CD14-positive monocyte (primary cell): ENCODE measurements around the gene SUPT6H. TPM values are rescaled to one million over a fixed set of nuclear protein-coding genes. Genes with fewer than 3 reads are reported as not detected.

ENCODE experiments used
- DNase-seq, 3 donors: peaks; one replicate each; pipeline ENCODE4 v3.0.0-alpha.2; 2011 to 2022
- H2AFZ ChIP-seq: 2 replicates; pipeline ENCODE4 v1.6.0; 2012; ENCODE audit warnings: mild to moderate bottlenecking, low read depth, low read length, inconsistent platforms; ENCODE audit not compliant: insufficient read depth, poor library complexity, severe bottlenecking
- H3K27ac ChIP-seq, 2 donors: 1 replicate in 1 of 2; 2 replicates in 1 of 2; pipeline ENCODE4 v1.5.1; 2012 to 2013; ENCODE audit warnings: low read length in 2 of 2, control low read depth in 1 of 2, inconsistent platforms in 1 of 2, low read depth in 1 of 2, mild to moderate bottlenecking in 1 of 2
- H3K27me3 ChIP-seq, 2 donors: one replicate each; pipeline versions ENCODE4 v1.6.0 to v1.6.1; 2011 to 2013; ENCODE audit warnings: low read length in 2 of 2; ENCODE audit not compliant: control insufficient read depth in 2 of 2, insufficient read depth in 2 of 2
- H3K36me3 ChIP-seq, 2 donors: replicated peaks in 1 of 2; 1 replicate in 1 of 2; 2 replicates in 1 of 2; pipeline versions ENCODE4 v1.5.1 to v1.6.1; 2012 to 2013; ENCODE audit warnings: low read length in 2 of 2, control low read depth in 1 of 2, inconsistent platforms in 1 of 2, mild to moderate bottlenecking in 1 of 2; ENCODE audit not compliant: insufficient read depth in 2 of 2, control insufficient read depth in 1 of 2
- H3K4me1 ChIP-seq, 2 donors: 1 replicate in 1 of 2; 2 replicates in 1 of 2; pipeline versions ENCODE4 v1.5.1 to v1.6.1; 2012 to 2013; ENCODE audit warnings: low read length in 2 of 2, control low read depth in 1 of 2, inconsistent platforms in 1 of 2, mild to moderate bottlenecking in 1 of 2, moderate library complexity in 1 of 2; ENCODE audit not compliant: insufficient read depth in 2 of 2, control insufficient read depth in 1 of 2
- H3K4me2 ChIP-seq: replicated peaks from 2 replicates; pipeline ENCODE3; 2012; ENCODE audit warnings: low read length, moderate library complexity, mild to moderate bottlenecking; ENCODE audit not compliant: poor library complexity, severe bottlenecking; ENCODE audit errors: extremely low read depth
- H3K4me3 ChIP-seq, 3 experiments: fragments of 200-600 bp in 1 of 3; sonication (generic) in 1 of 3; replicated peaks in 1 of 3; 1 replicate in 2 of 3; 2 replicates in 1 of 3; pipeline ENCODE4 v1.5.1; 2011 to 2013; ENCODE audit warnings: low read length in 3 of 3, mild to moderate bottlenecking in 3 of 3, control low read depth in 2 of 3, low read depth in 2 of 3, inconsistent platforms in 1 of 3, moderate library complexity in 1 of 3
- H3K79me2 ChIP-seq: 2 replicates; pipeline ENCODE4 v1.6.0; 2012; ENCODE audit warnings: mild to moderate bottlenecking, control low read depth, inconsistent platforms, low read length, moderate library complexity; ENCODE audit not compliant: insufficient read depth
- H3K9ac ChIP-seq: 2 replicates; pipeline ENCODE4 v1.6.0; 2017; ENCODE audit warnings: low read length, mild to moderate bottlenecking; ENCODE audit not compliant: insufficient read depth, poor library complexity, severe bottlenecking
- H3K9me3 ChIP-seq, 2 donors: replicated peaks in 1 of 2; 1 replicate in 1 of 2; 2 replicates in 1 of 2; pipeline versions ENCODE4 v1.5.1 to v1.6.1; 2012 to 2013; ENCODE audit warnings: low read length in 2 of 2, control low read depth in 1 of 2; ENCODE audit not compliant: control insufficient read depth in 1 of 2, insufficient read depth in 1 of 2
- H4K20me1 ChIP-seq: 2 replicates; pipeline ENCODE4 v1.6.0; 2012; ENCODE audit warnings: mild to moderate bottlenecking, low read length, control low read depth, moderate library complexity; ENCODE audit not compliant: insufficient read depth
- H3K27ac Mint-ChIP-seq, 7 donors: one replicate each; pipeline ENCODE4 v1.8.0; 2020; ENCODE audit warnings: mild to moderate bottlenecking in 7 of 7, mixed read lengths in 7 of 7, moderate library complexity in 6 of 7, inconsistent platforms in 2 of 7
- H3K27me3 Mint-ChIP-seq, 3 donors: one replicate each; pipeline ENCODE4 v1.8.0; 2021 to 2022; ENCODE audit warnings: low read depth in 3 of 3, mild to moderate bottlenecking in 3 of 3, mixed read lengths in 3 of 3, moderate library complexity in 3 of 3, inconsistent platforms in 1 of 3
- H3K36me3 Mint-ChIP-seq, 2 donors: one replicate each; pipeline ENCODE4 v1.8.0; 2020; ENCODE audit warnings: mixed read lengths in 2 of 2, inconsistent platforms in 1 of 2, mild to moderate bottlenecking in 1 of 2
- H3K4me1 Mint-ChIP-seq: one replicate; pipeline ENCODE4 v1.8.0; 2020; ENCODE audit warnings: mild to moderate bottlenecking, mixed read lengths
- H3K4me3 Mint-ChIP-seq, 2 donors: one replicate each; pipeline ENCODE4 v1.8.0; 2020; ENCODE audit warnings: mild to moderate bottlenecking in 2 of 2, mixed read lengths in 2 of 2, moderate library complexity in 1 of 2
- H3K9me3 Mint-ChIP-seq, 7 donors: one replicate each; pipeline ENCODE4 v1.8.0; 2020 to 2022; ENCODE audit warnings: mixed read lengths in 7 of 7, mild to moderate bottlenecking in 6 of 7, moderate library complexity in 6 of 7, inconsistent platforms in 2 of 7
- CTCF ChIP-seq: fragments of 200-600 bp; IDR thresholded peaks from one replicate; pipeline ENCODE4 v1.8.0; 2022; ENCODE audit warnings: antibody characterized with exemption, mild to moderate bottlenecking
- WGBS: methylation state at CpG from one replicate; pipeline ENCODE4 v1.1.5; 2013; ENCODE audit warnings: missing lambda C conversion rate; ENCODE audit not compliant: insufficient coverage; 5-methylcytosine and 5-hydroxymethylcytosine counted together
- intact Hi-C, 2 donors: fragments of 100-400 bp; cut with micrococcal nuclease; formaldehyde crosslinking; loops; one replicate each; pipeline versions ENCODE4 v1.15.0 to v1.15.1; 2023
- polyA plus RNA-seq, 3 donors: library from polyadenylated mRNA; depleted of rRNA in 1 of 3; unstranded in 2 of 3; stranded (reverse) in 1 of 3; fragments of 300-500 nt in 2 of 3; fragments of >200 nt in 1 of 3; fragmentation: Illumina TruSeq in 2 of 3; gene quantifications; 1 replicate in 2 of 3; 2 replicates in 1 of 3; pipeline ENCODE4 v1.2.3, GENCODE V29; 2012 to 2021

Gene SUPT6H
- polyA plus RNA-seq, 3 donors: 3.8 to 33.9 (median 7.8) TPM

GRCh38 chr17:28744104-28744971, 82.3 kb downstream of the SUPT6H start:
- peaks cover 13% of the 10 kb centered on the region for H4K20me1 ChIP-seq
- peak overlapping the region in 5 of 7 donors; percentile 8 to 81 (median 69) for H3K27ac Mint-ChIP-seq
- peaks cover 8 to 34% (median 32%) of the 10 kb centered on the region in 3 donors for H3K27me3 Mint-ChIP-seq
- H3K36me3 ChIP-seq: no peaks in the 10 kb centered on the region
- no peaks in the 10 kb centered on the region for H3K9me3 ChIP-seq
- H3K4me3 ChIP-seq: peak overlapping the region; percentile 15 to 82 (median 28)
- WGBS: 1% methylated on average over 57 of the region's 61 CpGs
- H3K27ac ChIP-seq: no peak overlapping the region
- intact Hi-C loops: loop anchor here in 1 of 2 donors (2.0 to 10.0 kb wide), 2 partner anchors 16 to 210 kb away; partner anchors contain the start of genes NEK8 and PHF12
- H3K4me1 Mint-ChIP-seq: peaks cover 35% of the 10 kb centered on the region
- peaks cover 49 to 51% of the 10 kb centered on the region in 2 donors for H3K4me1 ChIP-seq
- H3K27me3 ChIP-seq: peaks cover 4 to 15% of the 10 kb centered on the region in 2 donors
- peak overlapping the region; percentile 59 for H3K9ac ChIP-seq
- peaks cover 12 to 13% of the 10 kb centered on the region in 2 donors for H3K36me3 Mint-ChIP-seq
- H2AFZ ChIP-seq: no peak overlapping the region
- peaks cover 0 to 5% (median 0%) of the 10 kb centered on the region in 7 donors for H3K9me3 Mint-ChIP-seq
- peak in 1 of 3 donors; percentile 57 for DNase-seq
- no peaks in the 10 kb centered on the region for H3K79me2 ChIP-seq
- no peak for TF ChIP-seq CTCF
- peak overlapping the region; percentile 90 for H3K4me2 ChIP-seq
- peak overlapping the region; percentile 76 to 84 for H3K4me3 Mint-ChIP-seq

GRCh38 chr17:28744972-28745785, 83.2 kb downstream of the SUPT6H start:
- Histone ChIP-seq H3K4me1 (peaks cover 49 to 51% of the 10 kb centered on the region in 2 donors), H2AFZ (no peak overlapping the region), H4K20me1 (peaks cover 13% of the 10 kb centered on the region), H3K9ac (peak overlapping the region; percentile 36), H3K4me2 (peak overlapping the region; percentile 90), H3K27ac (no peak overlapping the region), H3K9me3 (no peaks in the 10 kb centered on the region), H3K4me3 (peak overlapping the region; percentile 2 to 82 (median 28)), H3K36me3 (no peaks in the 10 kb centered on the region), H3K27me3 (peaks cover 4 to 15% of the 10 kb centered on the region in 2 donors), H3K79me2 (no peaks in the 10 kb centered on the region)
- H3K27ac Mint-ChIP-seq: peak overlapping the region in 5 of 7 donors; percentile 8 to 81 (median 69)
- intact Hi-C loops: loop anchor here in 1 of 2 donors (2.0 to 10.0 kb wide), 2 partner anchors 16 to 210 kb away; partner anchors contain the start of genes NEK8 and PHF12
- H3K4me3 Mint-ChIP-seq: peak overlapping the region; percentile 76 to 84
- H3K27me3 Mint-ChIP-seq: peaks cover 8 to 30% (median 27%) of the 10 kb centered on the region in 3 donors
- peaks cover 9 to 10% of the 10 kb centered on the region in 2 donors for H3K36me3 Mint-ChIP-seq
- peaks cover 35% of the 10 kb centered on the region for H3K4me1 Mint-ChIP-seq
- no peak for TF ChIP-seq CTCF
- DNase-seq: peak in 1 of 3 donors; percentile 24
- H3K9me3 Mint-ChIP-seq: peaks cover 0 to 5% (median 0%) of the 10 kb centered on the region in 7 donors
- 2% methylated on average over 26 of the region's 31 CpGs for WGBS
